Activated CD4-positive, alpha-beta T cell treated with anti-CD3 and anti-CD28 coated beads for 48 hours (primary cell): ENCODE data around the gene TIMP1.
A peak's percentile ranks its signal among the peaks of the same experiment; 100 is the strongest.

Experiments
- DNase-seq: peaks from one replicate; pipeline ENCODE4 v3.0.0-alpha.2; 2020

TIMP1 gene

DNA sequence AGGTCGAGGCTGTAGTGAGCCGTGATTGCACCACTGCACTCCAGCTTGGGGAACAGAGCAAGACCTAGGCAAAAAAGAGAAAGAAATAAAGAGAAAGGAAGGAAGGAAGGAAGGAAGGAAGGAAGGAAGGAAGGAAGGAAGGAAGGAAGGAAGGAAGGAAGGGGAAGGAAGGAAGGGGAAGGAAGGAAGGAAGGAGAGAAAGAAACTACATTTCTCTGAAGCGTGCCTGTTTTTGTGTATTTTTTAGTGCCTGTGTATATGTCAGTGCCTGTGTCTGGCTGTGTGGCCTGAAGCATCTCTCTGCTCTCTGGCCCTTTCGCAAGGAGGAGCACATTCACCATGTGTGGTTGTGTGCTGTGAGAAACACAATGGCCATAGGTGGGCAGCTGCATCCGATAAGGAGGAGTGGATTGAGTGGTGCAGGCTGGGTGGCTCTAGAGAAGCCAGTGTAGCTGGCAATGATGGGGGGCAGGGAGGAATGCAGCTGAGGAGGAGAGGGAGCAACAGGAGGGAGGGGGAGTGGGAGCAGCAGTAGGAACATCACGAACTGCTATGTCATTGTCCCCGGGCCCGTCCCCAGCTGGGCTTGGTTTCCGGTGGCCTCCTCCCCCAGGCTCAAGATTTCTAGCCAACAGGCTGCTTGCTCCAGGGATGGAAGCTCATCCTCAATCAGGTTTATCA lies 26.0 kb downstream of the TIMP1 start:
- DNase-seq: no peak

DNA sequence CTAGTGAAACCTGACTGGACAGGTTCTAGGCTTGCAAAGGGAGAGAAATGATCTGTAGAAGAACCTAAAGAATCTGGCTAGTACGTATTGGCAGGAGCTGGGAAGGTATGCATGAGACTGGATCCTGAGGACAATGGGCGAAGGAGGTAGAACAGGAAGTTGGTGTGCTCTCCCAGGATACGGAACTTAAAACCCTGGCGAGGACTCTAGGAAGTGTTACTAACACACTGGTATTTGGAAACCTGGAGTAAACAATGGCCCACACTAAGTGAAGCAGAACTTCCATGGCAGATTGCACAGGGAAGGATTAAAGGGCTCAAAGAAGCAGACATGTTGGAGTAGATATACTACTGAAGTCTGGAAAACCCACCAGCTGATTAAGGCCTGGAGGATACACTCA lies 28.3 kb downstream of the TIMP1 start:
- DNase-seq: no peak

DNA sequence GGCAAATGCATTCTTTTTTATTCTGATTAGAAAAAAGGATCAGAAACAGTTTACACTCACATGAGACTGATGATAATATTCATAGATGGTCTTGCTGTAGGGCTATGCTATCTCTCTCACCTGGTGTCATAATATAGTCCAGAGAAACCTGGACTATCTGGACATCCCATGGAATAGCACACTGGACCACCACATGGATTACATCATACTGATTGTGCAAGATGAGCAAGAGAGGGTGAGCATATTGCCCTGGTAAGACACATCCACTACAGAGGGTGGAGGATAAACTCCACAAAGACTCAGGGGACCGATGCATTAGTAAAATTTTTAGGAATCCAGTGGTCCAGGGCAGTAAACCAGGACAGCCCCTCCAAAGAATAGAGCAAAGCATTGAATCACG lies 29.3 kb downstream of the TIMP1 start:
- no peak for DNase-seq

DNA sequence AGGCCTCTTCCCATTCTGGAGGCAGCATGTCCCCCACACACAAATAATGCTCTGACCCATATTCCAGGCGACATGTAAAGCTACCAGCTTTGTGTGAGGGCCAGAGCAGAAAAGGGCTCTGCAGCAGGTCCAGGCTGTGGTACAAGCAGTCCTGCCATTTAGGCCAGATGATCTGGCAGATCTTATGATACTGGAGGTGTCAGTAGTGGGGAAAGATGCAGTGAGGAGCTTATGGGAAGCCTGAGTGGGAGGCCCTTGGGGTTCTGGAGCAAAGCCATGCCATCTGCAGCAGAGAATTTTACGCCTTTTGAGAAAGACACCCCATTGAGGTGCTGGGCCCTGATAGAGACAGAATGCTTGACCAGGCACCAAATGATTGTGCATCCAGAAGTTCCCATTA lies 29.7 kb downstream of the TIMP1 start:
- no peak for DNase-seq

DNA sequence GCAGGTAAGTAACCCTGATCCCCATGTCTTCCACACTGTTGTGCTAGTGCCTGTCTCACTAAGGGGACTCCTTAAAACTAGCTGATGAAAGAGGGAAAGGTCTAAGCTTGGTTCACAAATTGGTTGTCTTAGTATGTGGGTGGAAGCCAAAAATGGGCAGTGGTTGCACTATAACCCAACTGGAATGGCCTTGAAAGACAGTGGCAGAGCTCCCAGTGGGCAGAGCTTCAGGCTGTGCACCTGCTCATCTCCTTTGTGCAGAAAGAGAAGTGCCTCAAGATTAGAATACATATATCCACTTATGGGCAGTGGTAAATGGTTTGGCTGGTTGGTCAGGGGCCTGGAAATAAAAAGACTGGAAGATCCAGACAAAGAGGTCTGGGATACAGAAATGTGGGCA lies 30.2 kb downstream of the TIMP1 start:
- no peak for DNase-seq

DNA sequence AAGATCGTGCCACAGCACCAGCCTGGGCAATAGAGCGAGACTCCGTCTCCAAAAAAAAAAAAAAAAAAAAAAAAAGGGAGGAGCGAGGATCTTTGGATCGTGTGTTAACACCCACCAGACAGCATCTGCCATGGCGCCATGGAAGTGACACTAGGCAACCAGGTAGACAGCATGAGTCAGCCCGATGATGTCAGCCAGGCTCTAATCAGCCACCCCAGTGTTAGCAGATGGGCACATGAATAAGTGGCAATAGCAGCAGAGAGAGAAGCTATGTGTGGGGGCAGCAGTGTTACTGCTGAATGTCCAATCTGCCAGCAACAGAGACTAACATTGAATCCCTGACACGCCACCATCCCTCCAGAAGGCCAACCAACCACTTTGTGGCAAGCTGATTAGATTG lies 30.8 kb downstream of the TIMP1 start:
- DNase-seq: no peak

DNA sequence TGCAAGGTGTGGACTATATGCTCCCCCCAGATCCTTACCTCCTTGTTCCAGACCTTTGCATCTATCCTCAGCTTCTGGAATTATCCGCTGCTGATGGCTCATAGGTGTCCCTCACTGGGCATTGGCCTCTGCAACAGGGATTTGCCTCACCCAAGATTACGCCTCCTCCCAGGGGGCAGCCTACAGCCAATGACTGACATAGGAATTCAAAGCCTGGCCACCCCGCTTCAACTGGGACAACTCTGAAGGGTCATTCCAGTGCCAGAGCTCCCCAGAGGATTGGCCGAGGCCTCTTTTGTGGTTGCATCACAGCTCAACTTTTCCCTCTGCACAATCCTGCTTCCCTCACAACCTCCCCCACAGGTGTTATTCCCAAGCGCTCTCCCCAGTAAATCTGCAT lies 32.4 kb downstream of the TIMP1 start:
- no peak for DNase-seq

DNA sequence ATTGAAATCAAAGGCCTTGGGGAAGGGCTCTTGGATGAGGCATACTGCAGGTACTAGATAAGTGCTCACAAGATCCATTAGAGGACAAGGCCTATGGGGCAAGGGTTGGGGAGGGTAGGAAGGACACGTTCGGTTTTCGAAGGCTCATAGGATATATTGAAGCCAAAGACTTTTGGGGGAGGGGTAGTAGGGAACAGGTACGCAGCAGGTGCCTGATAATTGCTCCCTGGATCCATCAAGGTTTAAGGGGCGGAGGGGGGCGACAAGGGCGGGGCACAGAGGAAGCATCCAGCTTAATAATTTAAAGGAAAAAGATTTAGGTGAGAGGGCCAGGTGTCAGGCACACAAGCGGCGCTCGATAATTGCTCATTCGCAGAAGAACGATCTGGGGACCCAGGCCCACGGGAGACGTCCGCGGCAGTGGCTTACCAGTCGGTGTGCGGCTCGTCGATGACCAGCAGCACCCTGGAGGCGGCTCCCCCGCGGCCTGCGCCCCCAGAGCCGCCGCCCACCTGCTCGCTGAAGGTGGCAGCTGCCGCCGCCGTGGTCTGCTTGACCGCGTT lies 36.8 kb downstream of the TIMP1 start:
- no peak for DNase-seq

DNA sequence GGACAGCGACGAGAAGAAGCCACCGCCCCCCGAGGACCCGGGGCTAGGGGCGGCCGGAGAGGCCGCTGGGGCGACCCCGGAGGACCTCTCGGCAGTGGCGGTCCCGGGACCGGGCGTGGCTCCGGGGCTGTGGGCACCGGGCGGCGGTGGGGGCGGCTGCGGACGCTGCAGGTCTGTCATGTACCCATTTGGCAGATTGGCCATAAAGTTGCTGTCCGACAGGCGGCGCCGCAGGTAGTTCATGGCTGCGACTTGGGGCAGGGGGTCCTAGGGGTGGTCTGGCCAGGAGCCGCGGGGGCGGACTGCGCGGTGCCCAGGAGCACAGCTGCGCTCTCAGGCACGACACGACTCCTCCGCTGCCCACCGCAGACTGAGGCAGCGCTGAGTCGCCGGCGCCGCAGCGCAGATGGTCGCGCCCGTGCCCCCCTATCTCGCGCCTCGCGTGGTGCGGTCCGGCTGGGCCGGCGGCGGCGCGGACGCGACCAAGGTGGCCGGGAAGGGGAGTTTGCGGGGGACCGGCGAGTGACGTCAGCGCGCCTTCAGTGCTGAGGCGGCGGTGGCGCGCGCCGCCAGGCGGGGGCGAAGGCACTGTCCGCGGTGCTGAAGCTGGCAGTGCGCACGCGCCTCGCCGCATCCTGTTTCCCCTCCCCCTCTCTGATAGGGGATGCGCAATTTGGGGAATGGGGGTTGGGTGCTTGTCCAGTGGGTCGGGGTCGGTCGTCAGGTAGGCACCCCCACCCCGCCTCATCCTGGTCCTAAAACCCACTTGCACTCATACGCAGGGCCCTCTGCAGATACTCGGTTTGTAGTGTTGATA lies 37.5 kb downstream of the TIMP1 start, which contains the start of gene SYN1:
TSS of gene SYN1 (minus strand) at position 372 of the 817 bp plus-strand sequence. CDS start at position 243, 129 bp downstream.
- DNase-seq: peak; percentile 84

DNA sequence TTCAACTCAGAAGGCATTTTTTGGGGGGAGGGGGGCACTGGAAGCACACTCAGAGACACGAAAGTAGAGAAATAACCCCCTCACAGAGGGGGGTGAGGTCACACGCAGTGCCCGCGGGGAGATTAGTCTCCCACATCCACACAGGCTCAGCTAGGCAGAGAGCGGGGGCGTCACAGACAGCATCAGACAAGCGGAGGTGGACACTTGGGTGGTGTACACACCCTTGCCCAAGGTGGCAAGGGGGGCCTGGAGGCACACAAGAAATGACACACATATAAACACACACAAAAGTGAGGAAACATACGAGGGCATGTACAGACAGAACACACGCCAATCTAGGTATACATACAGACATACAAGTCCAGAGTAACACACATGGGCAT lies 38.1 kb downstream of the TIMP1 start:
- DNase-seq: no peak

DNA sequence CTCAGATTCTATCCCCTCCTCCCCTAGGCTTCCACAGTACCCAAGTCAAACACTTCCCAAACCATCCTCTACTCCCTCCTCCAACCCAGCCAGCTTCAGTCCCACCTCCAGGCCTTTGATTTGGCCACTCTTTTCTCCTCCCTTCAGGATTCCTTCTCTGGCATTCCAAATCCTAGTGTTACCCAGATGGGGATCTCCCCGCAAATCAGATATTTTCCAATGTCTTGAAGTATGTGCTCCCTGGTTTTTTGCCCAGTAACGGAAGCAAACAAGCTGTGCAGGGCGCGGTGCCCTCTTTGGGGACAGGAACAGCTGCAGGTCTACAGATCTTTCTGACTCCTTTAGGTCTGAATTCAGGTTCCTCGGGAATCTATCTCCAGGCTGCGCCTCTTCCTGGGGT lies 39.6 kb downstream of the TIMP1 start:
- no peak for DNase-seq

DNA sequence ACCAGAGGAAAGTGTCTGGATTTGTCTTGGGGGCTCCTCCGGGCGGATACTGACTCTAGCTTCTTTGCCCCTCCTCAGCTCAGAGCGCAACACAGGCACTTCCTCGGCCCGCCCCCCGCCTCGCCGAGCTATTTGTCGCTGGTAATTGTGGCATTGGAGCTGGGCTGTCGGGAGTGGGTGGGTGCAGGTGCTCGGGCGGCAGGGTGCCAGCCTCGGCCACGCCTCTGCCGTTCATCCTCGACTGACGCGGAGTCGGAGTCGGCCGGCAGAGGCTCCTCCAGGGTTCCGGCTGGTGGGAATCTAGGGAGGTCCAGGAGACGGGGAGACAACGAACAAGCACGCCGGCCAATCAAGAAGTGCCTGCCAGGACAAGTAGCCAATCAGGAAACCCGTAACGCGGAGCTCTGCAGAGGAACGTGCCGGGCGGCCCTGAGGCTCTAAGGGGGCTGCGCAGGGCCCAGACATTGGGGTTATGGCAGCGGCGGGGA lies 41.3 kb downstream of the TIMP1 start:
- DNase-seq: peak; percentile 58

DNA sequence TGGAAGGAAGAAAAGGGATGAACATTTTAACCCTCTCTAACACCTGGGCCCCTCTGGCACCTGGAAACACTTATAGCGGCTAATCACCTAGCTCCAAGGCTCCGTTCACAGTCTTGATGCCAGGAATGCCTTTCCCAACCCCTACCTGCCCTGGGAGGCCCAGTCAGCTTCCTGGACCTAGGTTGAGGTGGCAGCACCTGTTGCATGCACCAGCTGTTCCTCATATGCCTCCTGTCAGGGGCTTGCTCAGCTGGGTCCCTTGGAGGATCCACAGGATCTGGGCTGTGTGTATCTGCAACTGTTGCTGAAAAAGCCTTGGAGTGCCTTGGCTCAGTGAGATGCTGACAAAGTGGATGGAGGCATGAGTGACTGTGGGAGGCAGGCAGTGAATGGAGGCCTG lies 43.1 kb downstream of the TIMP1 start:
- no peak for DNase-seq

DNA sequence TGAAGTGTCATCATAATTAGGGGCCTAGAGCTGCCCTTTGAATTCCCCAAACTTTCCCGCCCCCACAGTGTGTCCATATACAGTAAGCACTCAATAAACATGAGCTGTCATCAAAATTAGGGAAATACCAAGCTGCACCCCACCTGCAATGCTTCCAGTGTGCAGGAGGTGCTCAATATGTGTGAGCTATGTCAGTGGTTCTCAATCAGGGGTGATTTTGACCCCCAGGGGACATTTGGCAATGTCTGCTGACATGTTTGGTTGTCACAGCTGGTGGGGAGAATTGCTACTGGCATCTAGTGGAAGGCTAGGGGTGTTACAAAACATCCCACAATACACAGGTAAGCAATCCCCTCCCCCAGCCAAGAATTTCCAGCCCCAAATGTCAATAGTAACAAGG lies 46.7 kb downstream of the TIMP1 start:
- no peak for DNase-seq

DNA sequence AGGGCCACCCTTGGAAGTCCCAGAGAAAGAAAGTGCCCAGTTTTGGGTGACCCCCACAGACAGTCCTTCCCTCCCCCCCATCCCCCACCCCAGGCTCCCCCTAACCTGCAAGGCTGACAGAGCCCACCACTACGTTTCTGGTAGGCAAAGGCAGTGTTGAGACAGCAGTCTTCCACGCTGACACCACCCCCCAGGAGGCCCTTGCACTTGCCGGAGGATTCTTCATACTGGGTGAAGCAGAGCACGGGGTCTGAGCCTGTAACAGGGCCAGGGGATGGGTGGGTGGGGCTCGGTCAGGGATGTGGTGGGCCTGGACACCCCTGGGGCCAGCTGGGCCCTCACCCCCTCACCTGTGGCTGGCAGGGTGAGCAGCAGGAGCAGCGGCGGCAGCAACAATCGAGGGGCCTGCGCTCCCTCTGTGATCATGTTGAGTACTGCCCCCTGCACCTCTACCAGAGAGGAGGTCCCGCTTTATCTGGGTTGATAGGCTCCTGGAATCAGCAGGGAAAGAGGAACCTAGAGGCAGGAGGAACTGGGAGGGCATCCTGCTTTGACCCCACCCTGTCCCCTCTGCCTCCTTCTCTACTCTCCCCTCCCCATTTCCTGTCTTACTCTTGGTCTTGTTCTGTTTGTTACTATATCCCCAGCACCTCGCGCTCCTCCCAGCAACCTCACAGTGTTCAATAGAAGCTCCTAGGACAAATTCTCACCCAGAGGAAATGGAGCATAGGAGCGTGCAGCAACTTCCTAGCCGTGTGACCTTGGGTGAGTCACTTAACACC lies 47.4 kb downstream of the TIMP1 start, which contains the start of gene CFP:
TSS of gene CFP (minus strand) at position 512 of the 782 bp plus-strand sequence. CDS start at position 426, 86 bp downstream.
- no peak for DNase-seq

DNA sequence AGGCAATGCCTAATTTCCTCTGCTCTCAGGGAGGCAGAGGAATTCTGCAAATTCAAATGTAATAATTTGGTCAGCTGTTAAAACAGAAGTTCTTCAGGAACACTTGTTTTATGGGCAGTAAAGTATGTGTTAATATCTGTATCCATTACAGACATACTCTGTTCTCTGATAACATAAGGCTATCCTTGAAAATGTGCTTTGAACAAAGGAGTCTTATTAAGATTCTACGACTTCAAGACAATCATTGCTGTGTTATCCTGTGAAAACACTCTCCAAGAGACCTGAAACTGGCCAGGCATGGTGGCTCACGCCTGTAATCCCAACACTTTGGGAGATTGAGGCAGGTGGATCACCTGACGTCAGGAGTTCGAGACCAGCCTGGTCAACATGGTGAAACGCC lies 49.4 kb downstream of the TIMP1 start:
- no peak for DNase-seq

DNA sequence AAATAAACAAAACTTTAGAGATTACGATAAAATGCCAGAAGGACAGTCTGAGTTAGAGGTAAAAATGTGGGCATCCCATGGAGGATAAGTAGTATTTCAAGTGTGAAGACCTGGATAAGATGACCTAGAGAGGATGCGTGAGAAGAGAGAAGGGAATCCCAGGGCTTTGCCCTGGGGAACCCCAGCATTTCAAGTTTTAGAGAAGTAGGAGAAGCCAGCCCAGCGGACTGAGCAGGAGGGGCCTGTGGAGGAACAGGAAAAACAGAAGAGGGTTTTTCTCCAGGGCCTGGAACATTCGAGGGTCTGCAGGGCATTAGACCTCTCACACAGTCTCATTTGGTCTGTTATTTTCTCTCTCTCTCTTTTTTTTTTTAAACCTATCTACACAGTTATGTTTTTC lies 50.4 kb downstream of the TIMP1 start:
- DNase-seq: no peak

DNA sequence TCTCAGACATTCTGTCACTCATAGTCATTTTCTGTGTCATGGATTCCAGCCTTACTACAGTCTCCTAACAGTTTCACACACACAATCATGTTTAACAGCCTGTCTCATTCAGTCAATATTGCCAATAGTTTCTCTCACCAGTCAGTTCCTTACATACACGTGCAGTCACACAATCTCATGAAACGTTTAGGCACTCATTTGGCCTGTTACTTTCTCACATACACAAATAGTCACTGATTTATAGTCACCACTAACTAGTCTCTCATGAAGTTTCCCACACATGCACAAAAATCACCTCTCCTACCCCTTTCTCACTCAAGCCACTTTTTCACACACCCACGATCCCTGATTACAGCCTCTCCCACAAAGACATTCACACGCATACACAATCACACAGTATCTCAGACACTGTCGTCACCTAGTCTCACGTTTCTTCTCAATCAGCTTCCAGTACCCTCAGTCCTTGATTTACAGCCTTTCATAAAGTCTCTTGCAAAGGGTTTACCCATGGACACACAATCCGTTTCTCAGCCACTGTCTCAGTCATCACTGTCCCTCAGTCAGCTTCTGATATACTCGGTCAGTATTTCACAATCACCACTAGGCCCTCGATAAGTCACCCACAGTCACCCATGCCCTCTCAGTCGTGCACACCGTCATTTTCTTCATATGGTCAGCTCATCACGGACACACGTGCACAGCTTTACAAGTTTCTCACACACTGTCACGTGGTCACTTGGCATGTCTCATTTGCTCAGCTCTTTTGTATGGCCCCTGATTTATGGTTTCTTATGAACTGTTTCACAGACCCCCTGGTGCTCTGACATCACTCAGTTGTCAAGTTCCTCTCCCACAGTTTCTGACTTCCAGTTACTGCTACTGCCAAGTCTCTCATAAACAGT lies 51.7 kb downstream of the TIMP1 start:
- DNase-seq: no peak

DNA sequence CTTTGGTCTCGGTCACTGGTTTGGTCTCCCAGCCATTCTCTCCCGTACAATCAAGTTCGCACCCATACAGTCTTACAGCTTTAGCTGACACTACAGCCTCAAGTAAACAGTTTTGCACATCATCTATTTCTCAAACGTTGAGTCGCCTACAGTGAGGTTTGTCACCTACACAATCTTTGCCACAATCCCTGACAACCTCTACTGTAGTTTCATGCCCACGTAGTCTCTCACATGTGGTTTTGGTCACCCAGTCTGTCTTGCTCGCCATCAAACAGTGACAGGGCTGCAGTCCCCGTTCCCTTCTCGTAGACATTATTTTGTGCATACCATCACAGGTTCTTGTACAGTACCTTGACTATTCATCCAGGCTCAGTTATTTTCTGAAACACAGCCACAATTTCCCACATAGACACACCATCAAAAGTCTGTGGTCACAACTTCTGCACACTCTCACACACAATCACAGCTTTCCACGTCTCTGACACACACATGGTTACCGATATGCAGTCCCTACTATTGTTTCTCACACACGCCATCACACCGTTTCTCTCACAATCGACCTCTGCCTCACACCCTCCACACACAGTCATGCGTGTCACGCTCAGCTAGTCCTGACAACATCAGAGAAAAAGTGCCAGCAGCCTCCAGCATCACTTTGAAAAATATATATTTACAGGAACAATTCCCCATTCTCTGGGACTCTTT lies 52.8 kb downstream of the TIMP1 start:
- DNase-seq: peak; percentile 37
